GM12872 (cell line): ENCODE measurements around the gene FHIT.

ENCODE experiments used
- TF ChIP-seq, protein P1 (sequence below): IDR thresholded peaks from 3 replicates; pipeline ENCODE4 v1.5.1; 2011; ENCODE audit warnings: low read depth, mild to moderate bottlenecking, low read length, moderate library complexity; ENCODE audit not compliant: insufficient read depth

The FHIT gene

DNA sequence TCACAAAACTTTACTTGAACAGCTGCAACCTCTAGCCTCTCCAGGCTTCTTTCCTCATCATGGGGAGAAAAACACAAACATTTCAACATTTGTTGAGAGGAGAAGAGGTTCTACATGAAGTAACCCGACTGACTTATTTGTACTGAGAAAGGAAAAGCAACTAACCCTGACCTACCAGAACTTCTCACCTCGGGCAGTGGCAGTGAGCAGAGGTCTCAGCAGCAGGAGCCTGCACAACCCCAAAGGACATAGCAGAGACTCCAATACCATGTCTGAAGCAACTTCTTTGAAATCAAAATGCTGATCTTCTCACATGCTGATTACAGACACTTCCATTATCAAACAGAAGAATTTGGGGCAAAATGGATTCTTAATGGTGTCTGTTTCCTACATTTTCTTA, 1115.8 kb downstream of the FHIT start:
- TF ChIP-seq, protein P1, sequence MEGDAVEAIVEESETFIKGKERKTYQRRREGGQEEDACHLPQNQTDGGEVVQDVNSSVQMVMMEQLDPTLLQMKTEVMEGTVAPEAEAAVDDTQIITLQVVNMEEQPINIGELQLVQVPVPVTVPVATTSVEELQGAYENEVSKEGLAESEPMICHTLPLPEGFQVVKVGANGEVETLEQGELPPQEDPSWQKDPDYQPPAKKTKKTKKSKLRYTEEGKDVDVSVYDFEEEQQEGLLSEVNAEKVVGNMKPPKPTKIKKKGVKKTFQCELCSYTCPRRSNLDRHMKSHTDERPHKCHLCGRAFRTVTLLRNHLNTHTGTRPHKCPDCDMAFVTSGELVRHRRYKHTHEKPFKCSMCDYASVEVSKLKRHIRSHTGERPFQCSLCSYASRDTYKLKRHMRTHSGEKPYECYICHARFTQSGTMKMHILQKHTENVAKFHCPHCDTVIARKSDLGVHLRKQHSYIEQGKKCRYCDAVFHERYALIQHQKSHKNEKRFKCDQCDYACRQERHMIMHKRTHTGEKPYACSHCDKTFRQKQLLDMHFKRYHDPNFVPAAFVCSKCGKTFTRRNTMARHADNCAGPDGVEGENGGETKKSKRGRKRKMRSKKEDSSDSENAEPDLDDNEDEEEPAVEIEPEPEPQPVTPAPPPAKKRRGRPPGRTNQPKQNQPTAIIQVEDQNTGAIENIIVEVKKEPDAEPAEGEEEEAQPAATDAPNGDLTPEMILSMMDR = no peak

DNA sequence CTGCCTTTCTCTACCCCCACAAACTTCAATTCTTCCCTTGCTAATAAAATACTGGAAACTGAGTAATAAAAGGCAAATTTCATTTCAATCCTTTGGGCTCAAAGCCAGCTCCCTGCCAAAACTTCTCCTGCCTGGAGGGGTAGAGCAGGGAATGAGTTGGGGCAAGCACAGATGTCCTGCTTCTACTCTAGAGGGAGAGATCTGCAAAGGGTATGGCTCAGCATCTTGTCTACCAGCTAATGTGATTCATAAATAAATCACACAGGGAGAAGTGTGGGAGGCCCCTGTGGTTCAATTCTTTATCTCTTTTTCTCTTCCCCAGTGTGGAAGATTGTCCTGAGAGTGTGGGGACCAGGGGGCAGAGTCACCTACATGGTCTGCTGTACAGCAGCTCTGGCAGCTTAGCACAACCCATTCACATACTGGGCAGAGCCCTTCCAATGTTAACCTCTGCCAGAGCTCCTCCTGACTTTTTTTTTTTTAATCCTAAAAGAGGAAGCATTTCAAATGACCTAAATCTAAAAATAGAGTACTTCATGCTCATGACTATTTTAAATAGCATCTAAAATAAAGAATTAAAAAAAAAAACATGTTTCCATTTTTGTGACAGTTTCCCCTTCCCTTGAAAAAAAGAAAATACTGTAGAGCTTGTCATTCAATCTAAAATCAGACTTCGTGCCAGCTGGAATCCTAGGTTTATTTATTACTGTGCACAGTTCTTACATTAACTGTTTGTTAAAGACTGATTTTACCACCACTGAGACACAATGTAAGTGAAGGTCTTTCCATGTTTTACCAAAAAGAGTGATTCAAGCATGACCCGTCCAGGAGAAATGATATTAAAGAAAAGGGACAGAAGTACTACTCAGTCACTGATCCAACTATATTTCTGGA, 1117.7 kb downstream of the FHIT start:
- TF ChIP-seq, protein P1 = no peak

DNA sequence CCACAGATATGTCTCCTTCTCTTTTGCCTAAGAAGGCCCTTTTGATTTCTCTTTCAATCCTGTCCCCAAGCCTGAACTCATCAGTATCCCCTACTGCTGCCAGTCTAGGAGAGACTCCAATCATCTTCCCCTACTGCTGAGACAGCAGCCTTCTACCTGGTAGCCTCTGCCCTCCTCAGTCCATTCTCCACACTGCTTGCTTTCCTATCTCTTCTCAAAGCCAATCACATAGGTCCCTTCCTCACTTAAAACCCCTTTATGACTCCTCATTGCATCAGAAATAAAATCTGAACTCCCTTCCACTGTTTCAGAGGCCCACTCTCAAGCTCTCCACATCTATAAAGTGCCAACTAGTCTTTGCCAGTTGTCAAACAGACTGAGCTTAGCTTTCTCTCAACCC, 1119.6 kb downstream of the FHIT start:
- TF ChIP-seq, protein P1 = no peak

DNA sequence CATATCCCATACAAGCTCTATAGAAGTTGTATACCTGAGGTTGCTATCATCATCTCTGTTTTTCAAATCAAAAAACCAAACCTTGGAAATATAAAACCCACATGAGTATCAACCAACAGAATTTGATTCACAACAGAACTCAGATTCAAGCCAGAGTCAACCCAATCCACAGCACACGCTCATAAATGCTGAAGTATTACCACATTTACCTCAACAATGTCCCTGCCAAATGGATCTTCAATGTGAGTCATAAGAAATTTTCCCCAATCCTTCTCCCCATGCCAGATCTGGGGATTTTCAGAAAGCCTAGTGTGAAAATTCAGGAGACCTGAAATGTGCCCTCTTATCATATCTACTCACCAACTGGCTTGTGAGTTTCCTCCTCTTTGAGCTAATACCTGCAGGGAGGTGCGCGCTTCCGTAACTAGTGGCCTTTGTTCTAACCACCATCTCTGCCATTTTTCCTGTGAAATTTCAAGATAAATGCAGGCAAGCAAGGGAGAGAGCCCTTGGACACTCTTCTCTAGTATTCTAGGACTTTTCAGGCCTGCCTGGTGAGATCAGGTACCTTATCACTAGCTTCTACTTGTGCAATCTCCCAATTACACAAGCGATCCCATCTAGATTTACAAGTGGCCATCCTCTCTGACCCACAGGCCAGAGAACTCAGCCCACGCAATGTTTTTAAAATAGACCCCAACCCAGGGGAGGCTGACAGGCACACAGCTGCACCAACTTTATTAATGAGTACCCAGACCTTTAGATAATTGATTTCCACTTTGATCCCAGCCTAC, 1124.5 kb downstream of the FHIT start:
- TF ChIP-seq, protein P1 = no peak

DNA sequence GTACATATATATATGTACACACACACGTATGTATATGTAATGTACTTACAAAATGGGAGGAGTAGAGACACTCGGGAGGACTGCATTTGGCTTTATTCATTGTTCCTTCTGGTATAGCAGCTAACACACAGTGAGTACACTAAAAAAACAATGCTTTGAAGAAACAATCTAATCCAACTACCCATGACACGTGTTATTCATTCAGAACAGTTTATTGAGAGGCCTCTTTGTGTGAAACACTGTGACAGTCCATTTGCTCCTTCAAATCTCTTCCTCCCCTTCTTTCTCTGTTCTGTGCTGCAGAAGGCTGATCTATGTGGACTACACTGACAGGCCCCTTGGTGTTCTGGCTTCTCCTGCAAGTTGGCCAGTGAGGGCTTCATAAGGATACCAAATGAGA, 1125.6 kb downstream of the FHIT start:
- TF ChIP-seq, protein P1 = no peak

DNA sequence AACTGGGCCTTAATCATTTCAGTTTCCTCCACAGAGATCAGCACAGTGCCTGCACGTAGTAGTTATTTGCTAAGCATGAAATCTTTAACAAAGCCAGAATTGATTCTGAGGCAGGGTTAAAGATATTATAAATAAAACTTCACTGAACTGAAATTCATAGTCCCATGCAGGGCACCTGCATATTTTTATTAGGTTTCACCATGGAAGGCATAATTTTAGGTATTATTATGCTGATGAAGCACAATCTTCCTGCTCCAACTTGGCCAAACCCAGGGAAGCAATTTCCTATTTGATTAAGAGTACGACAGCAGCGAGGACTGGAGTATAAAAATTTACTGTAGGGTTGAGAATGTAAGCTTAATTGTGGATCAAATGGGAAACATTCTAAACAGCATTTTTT, 1131.0 kb downstream of the FHIT start:
- TF ChIP-seq, protein P1 = no peak

DNA sequence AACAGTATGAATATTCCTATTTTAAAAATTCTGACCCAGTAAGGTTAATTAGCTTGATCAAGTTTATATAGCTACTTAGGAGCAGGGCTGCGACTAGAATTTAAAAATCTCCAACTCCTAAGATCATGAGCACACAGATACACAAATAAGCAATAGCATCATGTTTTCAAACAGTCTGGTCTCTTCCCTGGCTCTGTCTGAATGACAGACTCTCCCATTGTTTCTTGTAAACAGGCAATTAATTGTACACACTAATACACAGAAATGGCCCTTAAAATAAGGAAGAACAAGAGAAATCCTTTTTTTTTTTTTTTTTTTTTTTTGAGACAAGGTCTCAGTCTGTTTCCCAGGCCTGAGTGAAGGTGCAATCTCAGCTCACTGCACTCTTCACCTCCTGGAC, 1137.1 kb downstream of the FHIT start:
- TF ChIP-seq, protein P1 = no peak
